HG02571 (cell line): ENCODE results near the gene SLC2A6.

Experiments
- ATAC-seq: cut with Tn5 transposase; IDR thresholded peaks from one replicate; pipeline ENCODE4 v1.9.1; 2021; ENCODE audit warnings: mild to moderate bottlenecking, moderate library complexity; ENCODE audit not compliant: unreplicated experiment

Gene SLC2A6

DNA sequence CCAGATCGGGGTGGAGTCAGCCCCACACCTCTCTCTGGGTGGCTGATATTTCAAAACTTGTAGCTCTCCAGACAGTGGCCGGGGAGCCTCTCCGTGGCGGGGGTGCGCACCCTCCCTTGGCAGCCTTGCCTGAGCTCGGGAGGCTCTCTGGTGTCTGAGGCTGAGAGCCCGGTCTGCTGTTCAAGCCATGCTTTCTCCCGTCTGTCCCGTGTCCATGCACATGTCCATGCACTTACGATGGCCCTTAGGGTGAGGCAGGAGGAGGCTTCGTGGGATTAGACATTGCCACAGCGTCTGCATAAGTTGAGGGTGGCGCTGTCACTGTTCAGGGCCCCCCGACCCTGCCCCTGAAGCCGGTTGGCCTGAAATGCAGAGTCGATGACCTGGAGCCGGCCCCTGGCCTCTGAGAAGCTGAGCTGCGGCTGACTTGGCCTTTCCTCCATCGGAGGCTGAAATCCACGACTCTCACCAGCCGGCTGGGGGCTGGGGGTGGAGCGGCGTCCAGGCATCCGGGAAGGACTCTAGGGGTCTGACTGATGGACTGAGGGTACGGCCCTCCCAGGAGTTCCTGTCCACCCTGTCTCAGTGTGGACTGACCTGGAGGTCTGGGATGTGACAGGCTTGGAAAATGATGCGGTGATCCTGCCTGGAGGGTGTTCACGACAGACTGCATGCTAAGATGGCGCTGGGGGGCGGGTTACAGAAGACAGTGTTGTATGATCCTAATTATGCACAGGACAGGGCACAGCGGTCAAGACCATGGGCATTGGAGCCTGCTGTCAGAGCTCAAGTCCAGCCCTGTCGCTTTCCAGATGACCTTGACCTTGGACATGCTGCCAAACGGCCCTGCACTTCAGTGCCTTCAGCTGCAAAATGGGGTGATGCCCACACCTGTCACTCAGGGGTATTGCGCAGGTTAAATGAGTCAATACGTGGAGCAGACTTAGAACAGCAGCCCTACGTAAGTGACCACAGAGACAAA lies 18.3 kb upstream of the SLC2A6 start:
- ATAC-seq, result no peak

DNA sequence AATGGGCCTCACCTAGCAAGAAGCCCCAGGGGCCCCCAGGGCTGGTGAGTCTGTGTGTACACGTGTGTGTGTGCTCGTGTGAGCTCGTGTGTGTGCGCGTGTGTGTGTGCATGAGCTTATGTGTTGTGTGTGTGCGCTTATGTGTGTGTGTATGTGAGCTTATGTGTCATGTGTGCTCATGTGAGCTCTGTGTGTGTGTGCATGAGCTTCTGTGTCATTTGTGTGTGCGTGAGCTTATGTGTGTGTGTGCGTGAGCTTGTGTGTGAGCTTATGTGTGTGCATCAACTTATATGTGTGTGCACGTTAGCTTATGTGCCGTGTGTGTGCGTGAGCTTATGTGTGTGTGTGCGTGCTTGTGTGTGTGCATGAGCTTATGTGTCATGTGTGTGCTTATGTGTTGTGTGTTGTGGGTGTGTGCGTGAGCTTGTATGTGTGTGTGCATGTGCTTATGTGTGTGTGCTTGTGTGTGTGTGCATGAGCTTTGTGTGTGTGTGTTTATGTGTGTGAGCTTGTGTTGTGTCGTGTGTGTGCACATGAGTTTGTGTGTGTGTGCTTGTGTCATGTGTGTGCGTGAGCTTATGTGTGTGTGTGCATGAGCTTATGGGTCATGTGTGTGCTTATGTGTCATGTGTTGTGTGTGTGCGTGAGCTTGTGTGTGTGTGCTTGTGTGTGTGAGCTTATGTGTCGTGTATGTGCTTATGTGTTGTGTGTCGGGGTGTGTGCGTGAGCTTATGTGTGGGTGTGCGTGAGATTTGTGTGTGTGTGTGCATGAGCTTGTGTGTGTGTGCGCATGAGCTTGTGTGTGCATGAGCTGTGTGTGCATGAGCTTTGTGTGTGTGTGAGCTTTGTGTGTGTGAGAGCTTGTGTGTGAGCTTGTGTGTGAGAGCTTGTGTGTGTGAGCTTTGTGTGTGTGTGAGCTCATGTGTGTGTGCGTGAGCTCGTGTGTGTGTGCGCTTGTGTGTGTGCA lies 16.7 kb upstream of the SLC2A6 start:
- ATAC-seq, result no peak

DNA sequence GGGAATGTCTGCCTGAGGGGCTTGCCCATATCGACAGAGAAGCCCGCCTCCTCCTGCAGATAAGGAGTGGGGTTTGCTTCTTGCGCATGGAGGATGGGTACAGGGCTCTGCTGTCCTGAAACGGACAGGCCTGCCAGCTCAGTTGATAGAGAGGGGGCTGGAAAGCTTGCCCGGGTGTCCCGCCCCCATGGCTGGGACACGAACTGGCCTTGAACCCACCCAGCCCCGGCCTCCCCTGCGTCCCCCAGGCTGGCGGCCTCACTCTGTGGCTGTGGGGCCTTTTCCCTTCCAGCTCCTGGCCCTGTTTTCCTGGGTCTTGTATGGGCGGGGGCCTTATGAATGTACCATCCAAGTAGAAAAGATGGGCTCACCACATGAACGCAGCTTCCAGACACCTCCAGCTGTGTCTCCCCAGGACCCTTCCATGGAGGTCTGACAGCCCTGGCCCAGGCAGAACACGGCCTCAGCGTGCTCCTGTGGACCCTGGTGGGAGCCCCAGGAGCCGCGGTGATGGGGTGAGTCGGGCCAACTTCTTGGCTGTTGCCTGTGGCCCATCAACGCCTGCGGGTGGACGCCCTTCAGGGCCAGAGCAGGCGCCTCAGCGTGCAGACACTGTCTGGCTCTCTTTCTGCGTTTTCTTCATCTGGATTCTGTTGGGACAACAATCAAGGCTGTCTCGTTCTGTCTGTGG lies 15.9 kb upstream of the SLC2A6 start:
- ATAC-seq, result no peak

DNA sequence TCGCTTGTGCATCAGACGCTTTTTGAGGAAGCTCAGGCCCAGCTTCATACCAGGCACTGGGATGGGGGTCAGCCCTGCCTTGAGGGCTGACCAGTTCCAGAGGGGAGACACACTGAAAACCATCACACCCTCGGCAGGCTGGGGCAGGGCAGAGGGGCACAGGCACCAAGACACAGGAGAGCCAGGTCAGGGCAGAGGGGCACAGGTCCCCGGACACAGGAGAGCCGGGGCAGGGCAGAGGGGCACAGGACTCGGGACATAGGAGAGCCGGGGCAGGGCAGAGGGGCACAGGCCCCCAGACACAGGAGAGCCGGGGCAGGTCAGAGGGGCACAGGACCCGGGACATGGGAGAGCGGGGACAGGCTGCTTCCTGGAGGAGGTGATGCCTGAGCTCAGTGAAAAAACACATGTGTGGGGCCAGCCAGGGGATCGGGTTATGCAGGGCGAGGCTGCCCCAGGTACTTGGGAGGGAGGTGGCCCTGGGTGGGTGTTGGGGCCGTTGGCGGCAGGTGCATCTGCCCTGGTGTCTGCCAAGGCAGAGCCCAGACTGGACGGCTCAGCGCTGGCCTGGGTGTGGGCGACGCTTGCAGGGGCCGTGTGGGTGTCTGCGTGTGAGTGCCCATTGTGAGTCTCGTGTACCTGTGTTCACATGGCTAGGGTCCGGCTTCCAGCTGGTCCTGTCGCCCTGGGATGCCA lies 15.1 kb upstream of the SLC2A6 start:
- ATAC-seq, result no peak

DNA sequence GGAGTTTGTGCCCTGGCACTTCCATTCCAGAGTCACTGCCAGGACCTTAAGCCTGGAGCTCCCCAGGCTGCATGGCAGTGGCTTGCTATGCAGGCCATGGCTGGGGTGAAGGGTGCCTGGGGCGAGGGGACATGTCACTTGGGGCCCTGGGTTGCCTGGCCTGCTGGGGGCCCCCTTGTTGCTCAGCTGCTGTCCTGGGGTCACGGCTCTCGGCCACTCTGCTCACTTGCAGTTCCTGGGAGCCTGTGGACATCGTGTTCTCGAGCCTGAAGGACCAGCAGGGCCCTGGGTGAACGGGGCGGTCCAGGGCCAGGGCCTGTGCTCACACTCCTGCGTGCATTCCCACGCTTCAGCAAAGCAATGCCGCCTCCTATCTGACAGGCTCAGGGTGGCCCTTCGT lies 14.5 kb upstream of the SLC2A6 start:
- no peak for ATAC-seq

GRCh38 chr9:133492061-133493021 lies 13.4 kb upstream of the SLC2A6 start:
- ATAC-seq, result no peak

DNA sequence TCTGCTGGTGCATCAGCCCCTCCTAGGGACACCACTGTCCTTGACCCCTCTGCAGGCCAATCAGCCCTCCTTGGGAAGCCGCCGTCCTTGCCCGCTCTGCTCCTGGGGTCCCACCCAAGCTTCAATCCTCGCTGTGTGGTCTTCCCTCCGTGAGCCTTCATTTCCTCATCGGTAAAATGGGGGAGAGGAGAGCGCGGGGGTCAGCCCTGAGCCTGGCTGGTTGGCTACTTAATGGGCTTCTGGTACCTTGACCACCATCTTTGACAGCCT lies 12.7 kb upstream of the SLC2A6 start:
- ATAC-seq, result no peak

DNA sequence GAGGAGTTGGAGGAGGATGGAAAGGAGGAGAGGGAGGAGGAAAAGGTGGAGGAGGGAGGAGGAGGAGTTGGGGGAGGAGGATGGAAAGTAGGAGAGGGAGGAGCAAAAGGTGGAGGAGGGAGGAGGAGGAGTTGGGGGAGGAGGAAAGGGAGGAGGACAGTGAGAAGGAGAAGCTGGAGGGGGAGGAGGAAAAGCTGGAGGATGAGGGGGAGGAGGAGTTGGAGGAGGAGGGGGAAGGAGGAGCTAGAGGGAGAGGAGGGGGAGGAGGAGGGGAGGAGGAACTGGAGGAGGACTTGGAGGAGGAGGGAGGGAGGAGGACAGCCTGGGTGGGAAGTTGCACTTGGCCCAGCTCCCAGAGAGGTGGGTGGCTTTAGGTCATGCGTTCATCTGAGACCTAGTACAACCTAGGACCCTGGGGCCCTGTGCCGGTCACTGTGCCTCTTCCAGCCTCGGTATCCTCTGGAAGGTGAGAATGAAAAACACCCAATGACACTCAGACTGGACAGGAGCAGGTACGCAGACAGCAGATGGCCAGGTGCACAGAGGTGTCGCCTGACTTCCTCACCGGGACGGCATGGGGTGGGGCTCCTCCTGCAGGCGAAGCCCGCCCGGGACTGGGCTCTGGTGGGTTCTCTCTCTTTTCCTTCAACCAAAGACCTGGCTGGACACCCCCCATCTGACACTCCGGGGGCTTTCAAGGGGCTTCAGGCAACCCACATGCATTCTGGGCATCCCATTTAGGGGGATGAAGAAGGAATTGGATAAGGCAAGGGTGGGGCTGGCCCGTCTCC lies 12.2 kb upstream of the SLC2A6 start:
- ATAC-seq, result no peak

GRCh38 chr9:133490201-133490681 lies 11.3 kb upstream of the SLC2A6 start:
- no peak for ATAC-seq

GRCh38 chr9:133489253-133490190 lies 10.6 kb upstream of the SLC2A6 start:
- ATAC-seq, result no peak

- no peak for ATAC-seq
Measured at GRCh38 chr9:133488686-133489252, 9.9 kb upstream of the SLC2A6 start.

GRCh38 chr9:133487331-133487725 lies 8.4 kb upstream of the SLC2A6 start:
- ATAC-seq, result no peak

- no peak for ATAC-seq
Measured at GRCh38 chr9:133485531-133486260, 6.8 kb upstream of the SLC2A6 start.

- no peak for ATAC-seq
Measured at GRCh38 chr9:133484671-133485437, 6.0 kb upstream of the SLC2A6 start.

DNA sequence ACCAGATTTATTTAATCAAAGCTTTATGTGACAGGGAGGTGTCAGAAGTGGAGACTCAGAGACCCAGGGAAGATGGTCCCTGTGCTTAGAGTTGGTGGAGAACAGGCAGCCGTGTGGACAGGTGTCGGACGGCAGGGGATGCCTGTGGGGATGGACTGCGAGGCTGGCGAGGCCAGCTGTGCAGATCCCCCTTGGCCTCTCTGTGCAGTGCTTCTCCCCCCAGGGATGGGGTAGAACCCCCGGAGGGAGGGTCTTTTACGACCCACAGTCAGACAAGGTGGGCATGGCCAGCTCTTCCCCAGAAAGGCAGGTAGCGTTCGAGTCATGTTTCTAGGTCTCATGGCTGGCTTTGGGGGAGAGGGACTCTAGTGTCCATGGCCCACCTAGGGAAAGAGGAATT lies 4.7 kb upstream of the SLC2A6 start:
- no peak for ATAC-seq
